Lower leg skin (tissue), 3 donors: Measurements from ENCODE around the gene SPINK9.

Experiments used
- CTCF ChIP-seq, 3 donors: fragments of 450-650 bp; IDR thresholded peaks; one replicate each; pipeline ENCODE4 v1.5.1; 2016; ENCODE audit warnings: antibody characterized with exemption in 3 of 3, mild to moderate bottlenecking in 3 of 3, moderate library complexity in 2 of 3
- POLR2A ChIP-seq, 2 donors: fragments of 450-650 bp; IDR thresholded peaks; one replicate each; pipeline ENCODE4 v1.6.1; 2016 to 2017; ENCODE audit warnings: antibody characterized with exemption in 2 of 2, mild to moderate bottlenecking in 1 of 2, moderate library complexity in 1 of 2

GRCh38 chr5:148312153-148312552 lies 23.2 kb upstream of the SPINK9 start, which contains the start of gene SPINK7:
- TF ChIP-seq CTCF (IDR thresholded peaks at IDR 0.05) (no peak), POLR2A (IDR thresholded peaks at IDR 0.05) (no peak)
